HG03575 (cell line): ENCODE results near the gene POF1B.

Experiments
- ATAC-seq: cut with Tn5 transposase; IDR thresholded peaks from one replicate; pipeline ENCODE4 v1.9.1; 2021; ENCODE audit not compliant: unreplicated experiment, insufficient number of reproducible peaks, low FRiP score; ENCODE audit errors: extremely low read depth

POF1B gene

DNA sequence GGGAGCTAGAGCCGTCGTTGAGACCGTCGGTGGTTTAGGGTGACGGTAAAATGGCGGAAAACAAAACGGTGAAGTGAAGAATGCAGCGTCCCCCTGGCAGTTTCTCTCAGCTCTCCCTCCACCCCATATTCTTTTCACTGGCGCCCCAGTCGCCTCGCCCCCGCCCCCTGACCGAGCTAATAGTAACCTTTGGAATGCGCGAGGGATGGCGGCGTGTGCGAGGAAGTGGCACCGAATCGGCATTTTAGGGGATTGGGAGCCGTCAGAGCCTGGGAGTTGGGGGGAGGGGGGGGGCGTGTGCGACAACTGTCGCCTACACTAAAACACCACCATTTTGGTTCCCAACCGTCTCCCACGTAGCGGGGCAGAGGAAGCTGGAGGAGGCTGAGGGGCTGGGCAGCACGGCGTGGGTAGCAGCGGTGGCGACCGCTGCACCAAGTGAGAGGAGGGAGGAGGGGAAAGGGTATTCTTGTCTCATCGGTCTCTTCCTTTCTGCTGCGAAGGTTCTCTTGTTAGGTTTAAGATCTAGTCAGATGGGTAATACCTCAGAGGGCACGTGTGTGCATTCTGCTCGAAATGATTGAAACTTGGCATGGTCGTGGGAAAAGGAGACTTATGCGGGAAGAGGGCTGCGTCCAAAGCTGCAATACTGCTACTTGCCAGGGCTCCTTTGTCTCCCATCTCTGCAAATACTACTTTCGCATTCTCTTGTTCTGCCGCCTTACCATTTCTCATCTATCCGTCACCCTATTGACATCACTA, 134.8 kb downstream of the POF1B start:
- no peak for ATAC-seq

DNA sequence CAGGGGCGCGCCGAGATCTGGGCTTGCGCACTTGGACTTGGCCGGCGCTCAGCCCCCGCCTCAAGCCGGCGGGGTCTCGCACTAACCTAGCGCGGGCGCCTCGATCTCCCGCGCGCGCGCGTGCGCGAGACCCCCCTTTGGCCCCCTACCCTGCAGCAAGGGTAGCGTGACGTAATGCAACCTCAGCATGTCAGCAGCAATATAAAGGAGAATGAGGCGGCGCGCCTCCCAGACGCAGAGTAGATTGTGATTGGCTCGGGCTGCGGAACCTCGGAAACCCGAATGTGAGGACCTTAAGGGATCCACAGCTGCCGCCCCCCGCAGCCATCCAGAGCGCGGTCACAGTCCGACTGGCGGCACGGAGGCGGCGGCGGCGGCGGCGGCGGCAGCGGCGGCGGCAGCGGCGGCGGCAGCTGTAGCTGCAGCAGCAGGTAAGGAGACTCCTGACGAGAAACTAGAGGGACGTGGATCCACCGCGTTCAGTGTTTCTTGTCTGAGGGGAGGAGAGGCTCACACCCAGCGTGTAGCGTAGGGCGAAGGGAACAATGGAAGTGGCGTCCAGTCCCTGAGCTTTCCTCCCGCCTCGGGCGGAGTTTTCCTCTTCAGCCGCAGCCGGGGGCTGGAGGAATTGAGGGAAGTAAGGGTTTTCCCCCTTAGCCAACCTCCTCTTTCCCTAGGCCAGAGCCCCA, 135.6 kb downstream of the POF1B start, which contains the start of the genes SATL1 and ZNF711:
Gene SATL1, minus strand, starts transcription at position 19 of the 689 bp plus-strand sequence. CDS start 134,811 bp downstream, outside the sequence.
Gene ZNF711, plus strand, starts transcription at position 231 of the 689 bp plus-strand sequence. CDS start 3,582 bp downstream, outside the sequence.
- ATAC-seq, result no peak

DNA sequence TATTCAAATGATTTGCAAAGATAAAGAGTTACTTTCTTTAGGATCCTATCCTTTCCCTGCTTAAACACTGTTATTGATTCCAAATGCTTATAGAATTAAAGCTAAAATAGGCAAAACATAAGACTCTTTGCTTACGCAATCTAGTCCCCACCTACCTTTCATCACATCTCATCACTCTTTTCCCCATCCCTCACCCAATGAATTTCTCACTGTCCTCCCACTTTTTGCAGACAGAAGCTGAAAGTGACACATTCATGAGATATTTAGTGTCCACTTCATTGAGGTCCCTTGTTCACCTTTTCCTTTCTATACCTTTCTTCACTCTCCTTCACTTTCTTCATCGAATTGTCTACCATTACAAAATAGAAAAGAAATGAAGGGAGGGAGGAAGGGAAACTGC, 136.3 kb downstream of the POF1B start:
- ATAC-seq, result no peak
